GM21526 (cell line): ENCODE data around the gene KRT76.
"Not testable (repeated sequence)": the region's sequence is repeated elsewhere in the genome, so short reads cannot be mapped to it uniquely, and the experiment has no call there.

Experiments
- ATAC-seq: cut with Tn5 transposase; IDR thresholded peaks from one replicate; pipeline ENCODE4 v1.9.1; 2021; ENCODE audit warnings: moderate library complexity; ENCODE audit not compliant: unreplicated experiment, low FRiP score

The KRT76 gene

GRCh38 chr12:52765702-52766101 is 11.4 kb downstream of the KRT76 start:
- no peak for ATAC-seq

DNA sequence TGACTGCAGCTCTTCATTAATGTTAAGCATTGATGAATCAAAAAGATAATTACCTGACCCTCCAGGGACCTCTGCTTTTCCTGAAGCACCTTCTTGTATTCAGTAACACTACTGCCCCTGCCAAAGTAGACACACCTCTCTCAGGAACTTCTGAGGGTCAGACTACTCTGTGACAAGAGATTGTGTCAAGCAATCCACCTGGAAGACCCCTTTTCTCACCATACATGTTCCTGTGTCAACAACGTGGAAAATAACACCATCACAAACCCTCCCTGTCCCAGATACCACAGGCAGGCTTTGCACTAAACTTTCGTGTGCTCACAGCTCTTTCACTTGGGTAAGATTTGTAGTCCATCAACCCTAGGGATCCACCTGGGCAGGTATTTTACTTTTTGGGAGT is 13.2 kb downstream of the KRT76 start:
- ATAC-seq, result no peak

GRCh38 chr12:52763036-52763659 is 14.0 kb downstream of the KRT76 start:
- no peak for ATAC-seq

DNA sequence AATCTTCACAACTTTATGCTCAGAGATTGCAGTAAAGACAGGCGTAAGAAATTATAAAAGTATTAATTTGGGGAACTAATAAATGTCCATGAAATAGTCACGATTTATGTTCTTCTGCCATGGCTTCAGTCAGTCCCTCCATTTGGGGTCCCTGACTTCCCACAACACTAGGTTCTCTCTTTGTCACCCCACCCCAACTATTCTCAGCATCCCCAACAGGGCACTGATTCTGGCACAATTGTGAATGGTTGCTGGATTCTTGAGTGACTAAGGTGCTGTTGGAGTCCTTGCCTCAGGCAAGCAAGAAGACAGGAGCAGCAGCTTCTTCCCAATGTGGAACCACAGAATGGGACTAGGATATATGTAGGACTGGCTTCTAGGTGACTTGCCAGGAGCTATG is 15.3 kb downstream of the KRT76 start:
- no peak for ATAC-seq

GRCh38 chr12:52761218-52761617 is 15.9 kb downstream of the KRT76 start:
- not testable (repeated sequence) for ATAC-seq

GRCh38 chr12:52760623-52761022 is 16.5 kb downstream of the KRT76 start:
- no peak for ATAC-seq

GRCh38 chr12:52759695-52760094 is 17.4 kb downstream of the KRT76 start:
- ATAC-seq, result no peak

DNA sequence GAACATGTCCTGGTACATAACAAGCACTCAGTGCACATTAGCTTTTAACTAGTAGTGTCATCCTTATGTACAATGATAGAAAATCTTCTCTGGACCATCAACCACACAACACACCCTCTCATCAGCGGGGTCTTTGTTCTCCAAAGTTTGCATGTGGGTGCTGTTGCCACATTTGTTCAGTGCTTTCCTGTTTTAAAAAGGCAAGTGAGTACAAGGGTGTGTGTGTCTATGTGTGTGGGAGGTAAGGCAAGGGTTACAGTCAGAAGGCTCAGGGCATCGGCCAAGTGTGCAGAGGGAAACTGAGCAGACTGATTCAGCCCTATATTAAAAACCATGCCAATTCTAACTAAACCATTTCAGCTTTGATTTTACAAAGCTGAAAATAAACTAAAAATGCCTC is 17.9 kb downstream of the KRT76 start:
- no peak for ATAC-seq

DNA sequence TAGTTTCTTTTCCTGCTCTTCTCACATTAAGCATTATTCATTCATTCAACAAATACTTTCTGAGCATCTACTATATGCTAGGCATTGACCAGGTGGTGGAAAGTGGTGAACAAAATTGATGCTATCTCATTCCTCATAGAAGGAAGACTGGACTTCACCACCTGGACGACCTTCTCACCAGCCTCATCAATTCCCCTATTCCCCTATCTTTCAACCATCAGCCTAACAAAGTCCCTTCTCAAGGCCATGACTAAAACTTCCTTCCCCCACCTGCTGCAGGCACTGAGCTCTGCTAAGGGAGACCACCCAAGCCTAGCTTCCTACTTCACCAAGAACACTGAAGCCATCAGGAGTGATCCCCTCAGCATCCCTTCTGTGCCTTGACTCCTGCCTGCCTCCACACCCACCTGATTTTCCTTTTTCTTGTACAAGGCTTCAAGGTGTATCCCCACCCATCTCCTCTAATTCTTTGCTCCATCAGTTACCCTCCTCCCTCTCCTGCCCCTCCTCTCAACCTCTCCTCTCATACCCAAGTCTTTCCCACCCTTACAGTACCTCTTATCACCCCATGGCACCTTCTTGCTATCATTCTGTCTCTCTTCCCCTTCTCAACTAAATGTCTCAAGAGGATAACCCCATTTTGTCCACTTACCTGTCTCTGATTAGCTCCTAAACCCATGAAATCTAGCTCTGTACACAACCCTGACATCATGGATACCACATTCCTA is 19.5 kb downstream of the KRT76 start:
- ATAC-seq, result no peak

GRCh38 chr12:52756281-52756960 is 20.7 kb downstream of the KRT76 start:
- ATAC-seq, result no peak

DNA sequence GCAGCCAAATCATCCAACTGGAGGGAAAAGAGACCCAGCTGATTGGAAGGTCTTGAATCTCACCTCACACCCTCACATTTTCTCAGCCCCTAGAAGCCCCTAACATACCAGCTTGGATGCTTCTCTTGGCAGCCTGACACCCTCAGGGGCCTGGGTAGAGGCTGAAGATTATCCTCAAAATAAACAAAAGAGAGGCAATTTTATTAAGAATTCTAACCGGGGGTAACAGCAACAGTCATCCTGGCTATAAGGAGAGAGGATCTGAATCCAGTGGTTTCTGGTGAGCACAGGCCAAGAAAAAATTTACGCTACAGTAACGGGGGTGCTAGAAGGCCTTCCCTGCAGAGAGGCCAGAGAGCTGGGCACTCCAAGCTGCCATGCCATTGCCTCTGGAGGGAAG is 21.6 kb downstream of the KRT76 start:
- no peak for ATAC-seq

- ATAC-seq, result no peak
Measured at GRCh38 chr12:52754135-52754534, 23.0 kb downstream of the KRT76 start.

GRCh38 chr12:52753283-52753682 is 23.9 kb downstream of the KRT76 start:
- ATAC-seq, result no peak

GRCh38 chr12:52752516-52752915 is 24.6 kb downstream of the KRT76 start:
- no peak for ATAC-seq

GRCh38 chr12:52751795-52752194 is 25.4 kb downstream of the KRT76 start:
- no peak for ATAC-seq

DNA sequence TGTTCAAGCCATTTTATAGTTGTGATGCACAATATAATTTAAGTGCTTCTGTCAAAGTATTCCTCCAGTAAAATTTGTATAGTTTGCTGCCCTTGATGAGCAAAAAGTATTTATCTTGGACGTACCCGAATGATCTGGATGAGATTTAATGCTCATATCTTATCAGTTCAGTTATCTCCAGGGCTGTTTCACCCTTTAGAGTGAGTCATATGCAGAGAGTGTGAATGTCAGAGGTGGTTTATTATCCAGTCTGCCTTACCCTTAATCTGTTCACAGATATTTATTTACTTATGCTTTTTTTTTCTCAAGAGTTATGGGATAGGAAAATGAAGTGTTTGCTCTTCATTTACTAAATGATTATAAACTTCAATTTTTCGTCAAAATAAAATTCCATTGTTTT is 26.6 kb downstream of the KRT76 start:
- not testable (repeated sequence) for ATAC-seq

DNA sequence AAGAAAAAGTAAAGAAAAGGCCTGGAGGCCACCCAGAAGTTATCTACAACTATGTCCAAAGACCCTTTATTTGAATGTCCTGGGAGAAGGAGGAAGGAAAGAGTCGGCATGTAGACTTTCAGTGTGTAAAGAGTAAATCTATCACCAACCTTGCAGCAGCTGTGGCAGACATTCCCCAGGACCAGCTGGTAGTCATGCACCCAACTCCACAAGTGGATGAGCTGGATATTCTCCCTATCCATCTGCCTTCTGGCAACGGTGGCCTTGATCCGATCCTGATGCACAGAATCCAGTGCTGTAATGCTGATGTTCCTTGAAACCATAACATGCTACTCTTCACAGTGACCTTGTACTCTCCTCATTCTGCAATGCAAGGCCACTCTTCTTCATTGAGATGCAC is 27.3 kb downstream of the KRT76 start:
- no peak for ATAC-seq

GRCh38 chr12:52748578-52748977 is 28.6 kb downstream of the KRT76 start:
- ATAC-seq, result no peak

- ATAC-seq, result no peak
Measured at GRCh38 chr12:52745554-52745953, 31.6 kb downstream of the KRT76 start.

DNA sequence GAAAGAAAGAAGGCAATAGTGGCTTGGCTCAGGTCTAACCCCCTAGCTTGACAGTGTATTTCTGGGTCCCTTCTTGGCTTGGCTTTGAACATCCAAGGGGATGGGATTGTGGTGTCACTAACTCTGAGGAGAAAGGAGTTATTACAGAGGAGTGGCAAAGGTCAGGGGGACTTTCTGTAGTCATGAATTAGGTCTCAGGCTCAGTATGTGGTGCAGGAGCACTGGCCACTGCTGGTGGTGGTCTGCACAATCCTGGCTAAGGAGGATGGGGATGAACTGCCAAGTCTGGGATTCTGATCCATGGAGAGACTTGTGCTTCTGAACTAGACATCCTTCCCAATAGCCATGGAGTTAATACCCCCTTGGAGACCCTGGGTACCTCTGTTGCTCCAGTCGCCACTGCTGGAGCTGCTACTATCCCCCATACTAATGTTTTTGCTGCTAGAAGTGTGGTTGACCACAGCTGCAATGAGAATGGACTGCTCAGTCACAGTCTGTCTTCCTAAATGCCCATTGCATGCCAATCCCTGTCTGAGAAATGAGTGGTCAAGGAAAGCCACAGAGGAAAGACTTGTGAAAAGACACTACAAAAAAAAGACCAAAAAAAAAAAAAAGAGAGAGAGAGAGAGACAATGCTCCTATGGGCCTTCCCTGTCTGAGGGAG is 32.5 kb downstream of the KRT76 start:
- ATAC-seq, result no peak

GRCh38 chr12:52742822-52743457 is 34.2 kb downstream of the KRT76 start:
- no peak for ATAC-seq
